Measurements from ENCODE around the gene CCDC15.

DNA sequence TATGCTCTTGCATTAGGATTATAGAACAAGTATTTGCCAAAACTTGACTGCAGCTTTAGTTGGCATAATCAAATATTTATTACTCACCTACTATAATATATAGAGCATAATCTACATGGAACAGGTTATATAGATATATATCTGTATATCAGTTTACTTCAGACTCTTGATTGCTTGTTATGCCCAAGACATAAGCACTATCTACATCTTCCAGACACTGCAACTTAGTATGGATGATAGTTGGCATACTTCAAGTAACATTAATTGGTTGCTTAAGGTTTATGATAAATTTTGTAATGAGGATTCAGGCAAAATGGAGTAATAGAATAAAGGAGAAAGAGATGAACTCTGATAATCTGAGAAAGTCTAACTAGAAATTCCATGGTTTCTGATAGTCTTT lies 1.0 kb downstream of the CCDC15 start:
- TF ChIP-seq CTCF (IDR thresholded peaks at IDR 0.05) (no peak), POLR2A (IDR thresholded peaks at IDR 0.05) (no peak)
